HG03095 (cell line): Measurements from ENCODE around the gene CRYL1.

Experiments used
- ATAC-seq: cut with Tn5 transposase; IDR thresholded peaks from one replicate; pipeline ENCODE4 v1.9.1; 2021; ENCODE audit warnings: moderate library complexity; ENCODE audit not compliant: unreplicated experiment

CRYL1 gene

GRCh38 chr13:20525601-20526544 lies at the start of gene CRYL1:
TSS of gene CRYL1 (minus strand) at chr13:20525857. CDS start at chr13:20525794, 63 bp downstream.
- peak; percentile 77 for ATAC-seq

DNA sequence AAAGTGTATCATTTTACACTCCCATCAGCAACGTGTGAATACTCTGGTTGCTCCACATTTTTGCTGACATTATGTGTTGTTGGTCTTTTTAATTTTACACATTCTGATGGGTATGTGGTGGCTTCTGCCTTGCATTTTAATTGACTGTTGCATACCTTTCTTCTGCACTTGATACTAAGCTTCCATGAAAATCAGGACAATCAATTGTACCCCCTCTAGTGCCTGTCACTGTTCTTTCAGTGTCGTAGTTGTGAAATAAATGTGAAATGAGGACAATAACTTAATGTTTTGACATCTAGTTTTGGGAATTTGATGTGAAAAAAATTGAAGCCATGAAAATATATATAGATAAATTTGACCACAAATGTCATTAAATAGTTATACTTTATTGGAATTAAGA lies 48.0 kb upstream of the CRYL1 start:
- no peak for ATAC-seq

DNA sequence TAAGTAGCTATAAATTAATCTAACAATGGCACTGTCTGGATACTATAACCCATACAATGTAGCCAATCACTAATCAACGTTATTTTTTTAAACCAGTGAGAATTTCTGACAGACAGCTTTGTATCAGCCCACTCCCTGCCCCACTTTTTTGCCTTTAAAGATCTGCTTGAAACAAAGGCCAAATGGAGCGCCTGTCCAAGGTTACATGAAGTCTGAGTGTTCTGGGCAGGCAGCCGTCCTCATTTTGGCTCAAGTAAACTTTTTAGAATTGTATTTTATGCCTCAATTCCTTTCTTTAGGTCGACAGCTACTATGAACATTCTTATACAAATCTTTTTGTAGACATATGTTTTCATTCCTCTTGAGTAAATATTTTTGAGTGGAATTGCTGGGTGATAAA lies 47.5 kb upstream of the CRYL1 start:
- ATAC-seq, result no peak

- ATAC-seq, result no peak
Observed at GRCh38 chr13:20571676-20572075, 46.0 kb upstream of the CRYL1 start.

DNA sequence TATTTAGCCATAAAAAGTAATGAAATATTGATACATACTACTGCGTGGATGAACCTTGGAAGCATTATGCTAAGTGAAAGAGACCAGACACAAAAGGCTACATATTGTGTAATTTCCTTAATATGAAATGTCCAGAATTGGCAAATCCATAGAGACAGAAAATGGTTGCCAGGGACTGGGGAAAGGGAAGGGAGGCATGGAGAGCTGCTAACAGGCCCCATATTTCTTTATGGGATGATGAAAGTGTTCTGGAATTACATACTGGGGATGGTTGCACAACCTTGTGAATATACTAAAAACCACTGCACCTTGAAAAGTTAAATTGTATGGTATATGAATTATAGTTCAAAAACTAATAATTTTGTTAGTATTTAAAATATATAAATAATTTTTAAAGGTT lies 44.9 kb upstream of the CRYL1 start:
- no peak for ATAC-seq

GRCh38 chr13:20567881-20568528 lies 42.3 kb upstream of the CRYL1 start:
- no peak for ATAC-seq

GRCh38 chr13:20566898-20567874 lies 41.5 kb upstream of the CRYL1 start, which contains the start of gene IFT88:
TSS of gene IFT88 (plus strand) at chr13:20567157. CDS start at chr13:20574386, 7,229 bp downstream.
- peak; percentile 86 for ATAC-seq

DNA sequence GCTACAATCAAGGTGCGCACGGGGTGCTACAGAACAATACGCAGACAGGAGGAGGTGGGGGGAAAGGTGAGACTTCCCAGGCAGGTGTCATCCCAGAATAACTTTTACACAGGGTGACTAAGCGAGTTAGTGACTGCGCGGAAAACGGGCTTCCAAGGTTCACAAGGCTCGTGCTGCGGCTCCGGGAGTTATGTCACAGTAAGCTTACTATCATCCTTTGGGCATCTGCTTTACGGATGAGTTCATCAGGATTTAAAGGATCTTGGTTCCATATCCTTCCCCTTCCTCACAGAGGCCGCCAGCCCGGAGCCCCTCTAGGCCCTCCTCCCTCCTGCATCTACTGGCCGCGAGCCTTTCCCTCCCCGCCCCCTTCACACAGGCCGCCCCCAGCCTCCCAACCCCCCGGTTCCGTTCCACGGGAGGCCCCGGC lies 40.8 kb upstream of the CRYL1 start:
- ATAC-seq, result peak; percentile 28

DNA sequence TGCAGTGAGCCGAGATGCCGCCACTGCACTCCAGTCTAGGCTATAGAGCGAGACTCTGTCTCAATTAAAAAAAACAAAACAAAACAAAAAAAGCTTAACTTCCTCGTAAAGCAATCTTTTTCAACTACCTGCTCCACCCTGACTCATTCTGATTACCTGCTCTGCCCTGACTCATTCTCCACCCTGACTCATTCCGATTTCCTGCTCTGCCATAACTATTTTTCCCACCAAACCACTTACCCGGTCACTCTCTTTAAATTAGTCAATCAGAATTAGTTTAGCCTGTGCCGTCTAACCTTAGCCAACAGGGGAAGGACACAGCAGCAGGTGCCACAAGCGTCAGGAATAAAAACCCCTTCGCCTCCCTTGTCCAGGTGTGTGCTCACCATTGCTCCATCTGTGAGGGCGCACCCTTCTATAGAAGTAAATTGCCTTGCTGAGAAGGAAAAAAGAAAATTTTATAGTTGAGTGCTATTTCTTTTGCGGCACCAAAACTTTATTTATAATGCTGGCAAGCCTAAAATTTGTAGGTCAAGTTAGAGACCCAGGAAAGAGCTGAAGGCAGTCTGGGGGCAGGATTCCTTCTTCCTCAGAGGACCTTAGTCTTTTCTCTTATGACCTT lies 39.6 kb upstream of the CRYL1 start:
- no peak for ATAC-seq

- no peak for ATAC-seq
Observed at GRCh38 chr13:20561741-20562140, 36.1 kb upstream of the CRYL1 start.

GRCh38 chr13:20559659-20560356 lies 34.2 kb upstream of the CRYL1 start:
- ATAC-seq, result no peak

GRCh38 chr13:20558982-20559381 lies 33.3 kb upstream of the CRYL1 start:
- no peak for ATAC-seq

- no peak for ATAC-seq
Observed at GRCh38 chr13:20553311-20553710, 27.7 kb upstream of the CRYL1 start.

GRCh38 chr13:20550799-20551198 lies 25.1 kb upstream of the CRYL1 start:
- ATAC-seq, result no peak

DNA sequence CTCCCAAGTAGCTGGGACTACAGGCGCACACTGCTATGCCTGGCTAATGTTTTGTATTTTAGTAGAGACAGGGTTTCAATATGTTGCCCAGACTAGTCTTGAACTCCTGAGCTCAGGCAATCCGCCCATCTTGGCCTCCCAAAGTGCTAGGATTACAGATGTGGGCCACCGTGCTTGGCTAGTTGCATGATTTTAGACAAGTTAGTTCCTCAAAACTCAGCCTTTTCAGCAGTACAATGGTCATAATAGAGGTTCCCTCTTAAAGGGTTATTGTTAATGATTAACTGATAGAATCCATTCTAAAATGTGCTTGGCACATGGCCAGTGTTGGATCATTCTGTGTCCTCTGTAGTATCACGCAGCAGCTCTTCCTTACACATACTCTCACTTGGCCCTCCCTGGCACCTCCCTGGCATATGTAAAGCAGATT lies 21.8 kb upstream of the CRYL1 start:
- ATAC-seq, result no peak

- ATAC-seq, result no peak
Observed at GRCh38 chr13:20546556-20546955, 20.9 kb upstream of the CRYL1 start.

DNA sequence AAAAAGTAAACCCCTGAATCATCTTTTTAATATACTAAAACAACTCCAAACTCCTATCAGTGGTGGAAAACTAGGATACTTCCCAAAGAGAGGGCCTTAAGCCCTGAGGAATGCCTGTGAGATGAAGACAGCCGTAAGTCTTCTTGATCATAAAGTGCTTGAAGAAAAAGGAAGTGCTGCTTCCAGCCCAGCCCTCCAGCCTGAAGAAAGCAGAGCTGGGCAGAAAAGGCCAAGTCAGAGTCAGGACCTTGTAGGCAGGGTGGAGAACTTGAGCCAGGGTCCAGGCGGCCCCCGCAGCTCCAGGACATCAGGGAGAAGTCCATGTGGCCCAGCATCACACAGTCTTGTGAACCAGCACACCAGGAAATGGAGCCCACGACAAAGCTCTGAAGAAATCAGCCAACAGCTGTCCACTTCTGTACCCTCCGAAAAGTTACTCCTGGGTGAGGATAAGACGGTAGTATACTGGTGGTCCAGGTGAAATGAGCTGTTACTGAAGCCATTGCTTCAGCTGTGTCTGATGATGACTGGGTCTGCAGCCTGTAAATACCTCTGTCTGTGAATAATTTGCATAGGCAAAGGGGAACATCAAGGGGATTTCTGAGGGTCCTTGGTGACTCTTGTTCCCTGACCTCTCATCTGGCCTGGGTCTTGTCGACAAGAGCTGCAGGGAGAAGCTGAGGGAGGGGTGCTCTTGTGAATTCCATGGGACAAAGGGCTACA lies 18.7 kb upstream of the CRYL1 start:
- ATAC-seq, result no peak

DNA sequence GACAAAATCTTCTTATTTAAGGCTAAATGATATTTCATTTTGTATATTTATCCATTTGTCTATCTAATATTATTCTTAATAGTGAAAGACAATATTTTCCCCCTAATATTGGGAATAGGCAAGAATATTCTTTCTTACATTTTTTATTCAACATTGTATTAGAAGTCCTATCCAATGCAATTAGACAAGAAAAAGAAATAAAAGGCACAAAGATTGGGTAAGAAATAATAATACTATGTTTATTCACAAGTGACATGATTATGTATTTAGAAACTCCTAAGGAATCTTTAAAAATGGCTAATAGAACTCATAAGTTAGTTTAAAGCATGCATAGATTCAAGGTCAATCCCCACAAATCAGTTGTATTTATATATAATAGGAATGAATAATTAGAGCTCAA lies 11.3 kb upstream of the CRYL1 start:
- ATAC-seq, result no peak

- no peak for ATAC-seq
Observed at GRCh38 chr13:20534038-20534608, 8.5 kb upstream of the CRYL1 start.
